EL (cell line): ENCODE measurements around the gene TTBK1.

Experiments
- DNase-seq: peaks from one replicate; pipeline ENCODE4 v3.0.0-alpha.2; 2016

TTBK1 gene

DNA sequence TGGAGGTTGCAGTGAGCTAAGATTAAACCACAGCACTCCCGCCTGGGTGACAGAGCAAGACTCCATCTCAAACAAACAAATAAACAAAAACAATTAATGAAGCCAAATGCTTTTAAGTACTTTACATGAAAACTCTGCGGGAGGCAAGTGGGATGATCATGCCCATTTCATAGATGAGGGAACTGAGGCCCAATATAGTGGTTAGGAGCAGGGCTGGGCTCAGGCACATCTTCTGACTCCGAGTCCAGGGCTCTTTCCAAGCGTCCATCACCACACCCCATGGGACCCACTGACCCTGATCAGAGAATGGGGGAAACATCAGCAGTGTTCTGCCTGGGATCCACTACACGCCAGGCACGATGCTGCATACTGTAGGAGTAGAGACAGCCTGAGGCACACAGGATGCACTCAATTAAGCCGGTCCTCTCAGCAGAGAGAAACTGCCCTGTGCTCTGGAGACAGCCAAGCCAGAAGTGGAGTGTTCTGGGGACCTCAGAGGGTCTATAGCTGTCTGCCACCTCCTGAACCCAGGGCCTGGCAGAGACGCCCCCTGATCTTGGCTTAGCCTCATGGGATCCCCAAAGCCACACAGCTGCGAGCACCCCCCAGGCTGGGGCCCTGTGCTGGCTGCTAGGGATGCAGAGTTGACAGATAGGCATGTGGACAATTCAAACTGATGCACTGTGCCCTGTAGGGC lies 13.5 kb downstream of the TTBK1 start:
- no peak for DNase-seq

DNA sequence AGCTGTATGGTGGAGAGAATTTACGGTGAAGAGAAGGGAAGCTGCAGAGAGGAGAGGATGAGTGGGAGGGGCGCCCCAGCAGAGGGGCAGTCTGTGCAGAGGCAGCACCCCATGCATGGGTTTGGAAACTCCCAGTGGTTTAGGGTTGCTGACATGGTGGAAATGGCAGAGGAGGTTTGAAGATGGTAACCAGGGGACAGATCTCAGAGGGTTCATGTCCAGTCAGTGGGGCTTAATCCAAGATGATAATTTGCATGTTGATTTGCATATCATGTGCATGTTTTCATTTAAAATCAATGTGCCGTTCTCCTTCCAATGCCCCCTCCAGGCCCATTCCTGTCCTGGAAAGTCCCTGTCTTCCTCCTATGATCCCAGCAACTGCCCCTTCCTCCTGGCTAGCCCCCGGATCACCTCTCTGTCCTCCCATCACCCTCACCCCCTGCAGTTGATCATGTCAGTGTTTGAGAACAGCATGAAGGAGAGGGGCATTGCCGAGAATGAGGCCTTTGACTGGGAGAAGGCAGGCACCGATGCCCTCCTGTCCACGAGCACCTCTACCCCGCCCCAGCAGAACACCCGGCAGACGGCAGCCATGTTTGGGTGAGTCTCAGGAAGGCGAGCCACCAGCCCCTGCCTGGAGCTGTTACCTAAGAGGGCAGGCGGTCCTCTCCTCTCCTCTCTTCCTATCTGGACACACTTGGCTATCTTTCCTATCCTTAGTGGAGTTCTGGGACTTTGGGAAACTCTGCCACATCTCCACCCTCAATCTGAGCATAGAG lies 14.3 kb downstream of the TTBK1 start:
- DNase-seq: no peak

DNA sequence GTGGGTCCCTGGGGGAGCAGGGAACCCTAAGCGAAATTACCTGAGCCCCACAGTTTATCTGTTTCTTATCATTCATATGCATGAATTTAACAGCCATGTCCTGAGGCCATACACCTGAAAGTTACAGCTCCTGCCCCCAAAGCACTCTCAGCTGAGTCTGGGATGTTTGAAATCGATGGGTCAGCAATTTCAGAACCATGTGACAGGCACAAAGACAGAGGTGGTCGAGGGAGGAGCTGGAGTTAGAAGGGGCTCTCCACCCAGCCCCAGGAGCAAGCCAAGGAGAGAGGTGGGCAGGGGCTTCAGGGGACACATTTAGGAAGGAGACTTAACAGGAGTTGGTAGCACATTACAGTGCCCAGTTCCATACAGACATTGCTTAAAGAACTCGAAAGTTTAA lies 14.9 kb downstream of the TTBK1 start:
- no peak for DNase-seq

DNA sequence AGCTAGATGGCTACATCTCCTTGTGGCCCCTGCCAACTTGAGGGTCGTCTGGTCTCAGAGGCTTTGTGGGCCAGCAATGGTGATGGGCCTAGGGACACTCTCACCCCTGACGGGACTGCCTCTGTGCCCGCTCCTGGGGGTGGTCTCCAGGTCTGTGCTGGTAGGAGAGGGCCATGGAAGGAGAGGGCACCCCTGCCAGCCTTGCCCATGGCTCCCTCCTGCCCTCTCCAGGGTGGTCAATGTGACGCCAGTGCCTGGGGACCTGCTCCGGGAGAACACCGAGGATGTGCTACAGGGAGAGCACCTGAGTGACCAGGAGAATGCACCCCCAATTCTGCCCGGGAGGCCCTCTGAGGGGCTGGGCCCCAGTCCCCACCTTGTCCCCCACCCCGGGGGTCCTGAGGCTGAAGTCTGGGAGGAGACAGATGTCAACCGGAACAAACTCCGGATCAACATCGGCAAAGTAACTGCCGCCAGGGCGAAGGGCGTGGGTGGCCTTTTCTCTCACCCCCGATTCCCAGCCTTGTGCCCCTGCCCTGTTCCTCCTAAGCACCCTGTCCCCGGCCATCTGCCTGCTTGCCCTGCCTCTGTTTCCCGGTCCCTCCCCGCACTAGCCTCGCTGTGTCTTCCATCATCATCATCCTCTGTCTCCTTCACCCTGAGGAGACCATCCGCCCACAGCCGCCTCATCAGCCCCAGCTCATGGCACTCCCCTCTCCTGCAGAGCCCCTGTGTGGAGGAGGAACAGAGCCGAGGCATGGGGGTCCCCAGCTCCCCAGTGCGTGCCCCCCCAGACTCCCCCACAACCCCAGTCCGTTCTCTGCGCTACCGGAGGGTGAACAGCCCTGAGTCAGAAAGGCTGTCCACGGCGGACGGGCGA lies 15.8 kb downstream of the TTBK1 start:
- DNase-seq: no peak

DNA sequence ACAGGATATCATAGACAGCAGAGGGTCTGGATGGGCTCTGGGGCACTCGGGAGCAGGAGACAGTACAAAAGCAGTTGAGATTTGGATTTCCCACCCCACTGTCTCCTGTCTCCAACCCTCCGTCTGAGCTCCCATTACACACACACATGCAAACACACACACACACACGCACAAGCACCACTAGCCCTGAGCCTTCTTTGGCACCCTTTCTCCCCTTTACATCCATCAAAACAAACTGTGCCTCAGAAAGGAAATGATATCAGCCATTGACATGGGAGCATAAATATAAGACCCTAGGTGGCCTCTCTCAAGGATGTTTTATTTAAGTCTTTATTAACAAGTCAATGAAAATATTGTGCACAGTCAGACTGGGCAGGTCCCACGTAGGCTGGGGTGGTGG lies 17.5 kb downstream of the TTBK1 start:
- no peak for DNase-seq

DNA sequence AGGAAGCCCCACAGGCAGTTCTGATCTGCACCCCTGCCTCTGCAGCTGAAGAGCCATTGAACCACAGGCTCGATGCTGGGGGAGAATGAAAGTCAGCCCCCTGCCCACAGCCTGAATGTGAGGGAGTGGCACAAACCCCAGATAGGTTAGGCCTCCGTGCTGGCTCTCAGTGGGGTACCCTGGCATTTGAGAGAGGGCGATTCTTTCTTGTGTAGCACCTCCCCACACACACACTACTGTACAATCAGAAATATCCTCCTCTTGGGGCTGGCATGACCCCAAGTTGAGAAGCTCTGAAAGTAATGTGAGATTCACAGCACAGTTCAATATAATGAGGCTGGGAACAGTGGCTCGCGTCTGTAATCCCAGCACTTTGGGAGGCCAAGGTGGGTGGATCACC lies 17.9 kb downstream of the TTBK1 start:
- DNase-seq: no peak

DNA sequence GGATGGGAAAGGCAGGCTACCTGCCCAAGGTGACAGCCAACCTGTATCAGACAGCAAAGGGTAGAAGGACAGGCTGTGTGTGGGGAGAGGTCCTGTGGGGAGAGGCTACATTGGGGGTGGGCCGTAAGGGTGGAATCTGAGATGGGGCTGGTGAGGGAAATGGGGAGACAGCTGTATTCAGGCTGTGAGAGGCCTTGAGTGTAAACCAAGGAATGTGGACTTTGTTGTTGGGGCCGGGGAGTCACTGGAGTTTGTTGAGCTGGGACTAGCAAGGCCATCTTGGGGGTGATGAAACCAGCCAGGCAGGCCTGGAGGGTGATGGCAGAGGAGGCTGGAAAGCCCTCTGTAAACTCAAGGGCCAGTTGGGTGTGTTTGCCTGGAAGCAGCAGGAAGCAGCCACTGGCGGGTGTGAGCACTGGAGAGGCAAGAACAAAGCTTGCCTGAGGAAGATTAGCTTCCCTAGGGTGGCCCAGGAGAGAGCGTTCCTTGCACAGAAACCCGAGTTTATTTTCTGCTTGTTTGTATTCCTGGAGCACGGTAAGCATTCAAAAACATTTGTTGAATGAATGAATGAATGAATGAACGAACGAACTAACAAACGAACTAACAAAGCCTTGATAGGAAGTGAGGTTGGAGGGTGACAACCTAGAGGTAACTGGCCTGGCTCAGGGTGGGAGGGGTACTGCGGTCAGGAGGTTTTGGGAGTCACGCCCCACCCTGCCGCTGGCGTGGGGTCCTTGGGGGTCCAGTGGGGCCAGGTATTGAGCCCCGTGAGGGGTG lies 18.9 kb downstream of the TTBK1 start:
- no peak for DNase-seq

DNA sequence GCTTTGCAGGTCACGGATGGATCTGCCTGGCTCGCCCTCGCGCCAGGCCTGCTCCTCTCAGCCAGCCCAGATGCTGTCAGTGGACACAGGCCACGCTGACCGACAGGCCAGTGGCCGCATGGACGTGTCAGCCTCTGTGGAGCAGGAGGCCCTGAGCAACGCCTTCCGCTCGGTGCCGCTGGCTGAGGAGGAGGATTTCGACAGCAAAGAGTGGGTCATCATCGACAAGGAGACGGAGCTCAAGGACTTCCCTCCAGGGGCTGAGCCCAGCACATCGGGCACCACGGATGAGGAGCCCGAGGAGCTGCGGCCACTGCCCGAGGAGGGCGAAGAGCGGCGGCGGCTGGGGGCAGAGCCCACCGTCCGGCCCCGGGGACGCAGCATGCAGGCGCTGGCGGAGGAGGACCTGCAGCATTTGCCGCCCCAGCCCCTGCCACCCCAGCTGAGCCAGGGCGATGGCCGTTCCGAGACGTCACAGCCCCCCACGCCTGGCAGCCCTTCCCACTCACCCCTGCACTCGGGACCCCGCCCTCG lies 19.6 kb downstream of the TTBK1 start:
- DNase-seq: no peak

DNA sequence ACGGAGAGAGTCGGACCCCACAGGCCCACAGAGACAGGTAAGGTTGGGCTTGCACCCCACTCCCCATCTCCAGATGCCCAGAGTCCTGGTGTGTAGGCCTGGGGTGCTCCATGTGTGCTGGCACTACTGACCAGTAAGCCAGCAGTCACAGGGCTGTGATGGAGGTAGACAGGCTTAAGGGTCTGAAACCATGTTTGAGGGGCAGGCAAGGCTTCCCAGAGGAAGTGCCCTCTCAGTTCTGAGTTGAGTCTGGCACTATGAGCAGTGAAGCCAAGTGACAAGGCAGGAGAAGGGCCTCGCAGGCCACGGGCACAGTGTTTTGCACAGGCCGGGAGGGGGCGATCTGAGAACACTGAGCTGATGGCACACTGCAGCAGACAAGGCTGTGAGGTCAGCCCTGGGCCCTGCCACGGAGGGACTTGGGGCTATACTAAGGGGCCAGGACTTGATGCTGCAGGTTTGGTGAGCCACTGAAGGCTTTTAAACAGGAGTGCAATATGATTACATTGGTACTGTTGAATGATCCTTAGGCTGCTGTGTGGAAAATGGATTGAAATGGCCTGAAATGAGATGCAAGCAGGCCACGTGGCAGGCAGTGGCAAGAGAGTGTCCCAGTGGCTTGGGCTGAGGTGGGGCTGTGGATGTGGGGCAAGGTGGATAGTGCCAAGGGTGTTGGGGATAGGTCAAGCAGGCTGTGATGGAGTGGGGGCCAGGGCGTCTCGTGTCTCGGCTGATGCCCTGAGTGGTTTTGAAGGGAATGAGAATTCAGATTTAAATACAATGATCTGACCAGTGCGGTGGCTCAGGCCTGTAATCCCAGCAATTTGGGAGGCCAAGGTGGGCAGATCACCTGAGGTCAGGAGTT lies 20.3 kb downstream of the TTBK1 start:
- DNase-seq: peak; percentile 72

DNA sequence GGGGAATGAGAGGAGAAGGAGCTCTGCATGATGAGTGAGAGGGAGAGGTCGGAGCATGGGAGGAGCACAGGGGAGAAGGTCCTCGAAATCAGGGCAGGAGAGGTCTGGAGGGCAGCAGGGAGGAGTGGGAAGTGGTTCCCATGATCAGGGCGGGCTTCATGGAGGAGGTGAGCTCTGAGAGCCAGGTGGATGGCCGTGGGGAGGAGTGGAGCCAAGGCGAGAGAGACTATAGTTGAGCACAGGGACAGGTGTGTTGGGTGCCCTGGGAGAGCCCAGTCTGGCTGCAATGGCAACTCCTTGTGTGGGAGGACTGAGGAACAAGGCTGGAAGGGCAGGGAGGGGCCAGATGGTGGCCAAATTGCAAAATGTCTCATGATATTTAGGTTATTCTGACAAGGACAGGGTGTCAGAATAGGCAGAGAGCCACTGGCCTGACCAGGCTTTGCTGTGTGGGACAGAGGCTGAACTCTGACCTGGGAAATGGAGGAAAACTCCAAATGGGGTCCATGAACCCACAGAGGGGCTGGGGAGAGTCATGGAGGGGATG lies 21.4 kb downstream of the TTBK1 start:
- DNase-seq: no peak

DNA sequence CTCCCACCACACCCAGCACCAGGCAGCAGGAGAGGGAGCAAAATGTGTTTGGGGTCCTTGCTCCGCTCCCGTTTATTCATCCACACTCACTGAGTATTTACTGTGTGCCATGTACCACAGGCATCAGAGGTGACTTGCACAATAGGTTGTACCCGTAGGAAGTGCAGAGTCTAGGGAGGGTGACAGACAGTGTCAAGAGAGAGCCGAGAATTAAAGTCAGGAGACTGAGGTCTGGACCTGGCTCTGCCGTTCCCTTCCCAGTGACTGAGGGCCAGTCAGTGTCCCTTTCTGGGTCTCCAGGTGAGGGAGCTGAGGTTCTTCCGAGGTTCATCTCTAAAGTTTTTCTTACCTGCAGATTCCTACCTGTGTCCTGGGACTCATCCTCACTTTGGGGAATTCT lies 22.3 kb downstream of the TTBK1 start:
- no peak for DNase-seq

DNA sequence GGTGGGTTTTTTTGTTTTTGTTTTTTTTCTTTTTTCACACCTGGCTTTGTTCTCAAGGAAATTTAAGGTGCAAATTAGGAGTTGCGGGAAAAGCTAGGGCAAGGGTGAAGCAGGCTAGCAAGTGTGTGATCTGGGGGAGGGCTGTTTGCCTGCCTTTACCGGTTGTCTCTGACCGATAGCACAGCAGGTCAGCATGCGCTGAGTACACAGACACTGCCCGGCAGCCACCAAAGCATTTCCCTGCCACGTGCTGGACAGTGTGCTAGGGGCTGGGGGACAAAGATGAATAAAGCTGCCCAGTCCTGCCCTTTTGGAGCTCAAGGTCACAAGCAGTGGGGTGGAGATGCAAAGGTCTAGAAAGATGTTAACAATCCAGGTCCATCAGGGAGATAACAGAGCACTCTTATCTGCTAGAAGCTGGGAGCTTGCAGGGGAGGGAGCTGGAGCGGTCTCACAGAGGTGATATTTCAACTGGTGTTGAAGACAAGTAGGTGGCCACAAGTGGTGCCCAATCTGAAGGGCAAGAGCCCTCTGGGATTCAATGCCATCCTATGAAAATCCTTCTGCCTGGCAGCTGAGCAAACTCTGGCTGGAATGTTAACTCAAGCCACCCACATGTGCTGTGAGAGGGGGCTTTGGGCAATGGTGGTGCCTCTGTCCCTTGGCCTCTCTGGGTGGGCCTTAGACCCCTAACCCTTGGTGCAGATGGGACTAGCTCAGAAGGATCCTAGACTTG lies 24.5 kb downstream of the TTBK1 start:
- no peak for DNase-seq

DNA sequence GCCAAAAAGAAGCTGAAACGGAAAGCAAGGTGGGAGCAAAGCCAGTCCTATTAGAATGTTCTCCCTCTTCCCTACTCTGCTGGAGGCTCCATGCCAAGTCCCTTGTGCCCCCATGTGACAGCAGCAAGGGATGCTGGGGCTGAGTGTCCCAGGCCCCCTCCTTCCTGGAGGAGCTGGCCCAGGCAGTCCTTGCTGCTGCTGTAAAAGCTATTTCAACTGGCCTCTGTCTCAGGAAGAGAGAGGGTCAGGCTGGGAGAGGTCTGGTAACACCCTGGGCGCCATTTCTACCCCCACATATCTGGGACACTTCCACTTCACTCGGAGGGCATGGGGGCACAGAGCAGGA lies 25.0 kb downstream of the TTBK1 start:
- no peak for DNase-seq

DNA sequence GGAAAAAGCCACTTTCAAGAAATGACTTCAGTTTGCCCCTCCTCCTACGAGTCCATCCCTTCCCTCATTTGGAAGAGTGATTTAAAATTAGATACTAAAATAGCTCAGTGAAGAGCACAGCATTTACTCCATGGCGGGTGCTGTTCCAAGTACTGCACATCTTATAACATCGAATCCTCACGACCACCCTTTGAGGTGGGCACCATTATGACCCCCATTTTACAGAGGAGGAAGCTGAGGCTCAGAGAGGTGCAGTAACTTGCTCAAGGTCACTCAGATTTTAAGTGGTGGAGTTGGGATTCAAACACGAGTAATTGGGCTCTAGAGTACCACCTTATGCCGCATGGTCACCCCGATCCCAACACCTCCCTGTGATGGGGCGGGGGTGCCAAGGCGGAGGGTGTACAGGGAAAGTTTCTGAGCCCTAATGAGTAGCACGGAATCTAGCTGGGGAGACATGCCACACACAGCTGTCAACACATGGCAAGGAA lies 25.5 kb downstream of the TTBK1 start:
- no peak for DNase-seq

DNA sequence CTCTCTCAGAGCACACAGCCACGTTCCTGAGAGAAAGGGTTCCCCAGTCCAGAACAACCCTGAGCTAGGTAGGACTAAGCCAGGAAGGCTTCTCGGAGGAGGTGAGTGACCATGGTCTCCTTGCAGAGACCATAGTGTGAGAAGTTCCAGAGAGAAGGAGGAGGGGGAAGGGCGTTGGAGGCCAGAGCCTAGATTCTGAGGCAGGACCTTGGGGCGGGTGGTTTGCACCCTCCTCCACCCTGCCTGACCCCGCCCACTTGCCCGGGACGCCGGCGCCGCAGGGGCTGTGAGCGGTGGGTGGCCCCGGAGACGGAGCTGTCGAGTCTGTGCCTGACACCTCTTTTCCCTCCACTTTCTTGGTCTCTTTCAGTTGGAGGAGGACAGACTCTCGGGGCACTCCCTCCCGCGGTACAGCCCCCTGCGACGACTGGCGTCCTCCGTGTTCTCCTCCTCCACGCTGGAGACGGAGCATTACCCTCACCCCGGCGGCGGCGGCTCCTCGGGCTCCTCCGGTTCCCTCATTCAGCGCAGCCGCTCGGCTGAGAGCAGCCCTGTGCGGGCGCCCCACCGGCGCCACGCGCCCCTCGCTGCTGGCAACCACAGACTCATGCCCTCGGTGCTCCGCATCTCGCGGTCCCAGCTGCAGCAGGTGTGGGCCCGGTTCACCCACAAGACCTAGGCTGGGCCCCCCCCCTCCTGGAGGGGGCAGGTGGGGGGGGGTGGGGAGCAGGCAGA lies 26.2 kb downstream of the TTBK1 start:
- no peak for DNase-seq

DNA sequence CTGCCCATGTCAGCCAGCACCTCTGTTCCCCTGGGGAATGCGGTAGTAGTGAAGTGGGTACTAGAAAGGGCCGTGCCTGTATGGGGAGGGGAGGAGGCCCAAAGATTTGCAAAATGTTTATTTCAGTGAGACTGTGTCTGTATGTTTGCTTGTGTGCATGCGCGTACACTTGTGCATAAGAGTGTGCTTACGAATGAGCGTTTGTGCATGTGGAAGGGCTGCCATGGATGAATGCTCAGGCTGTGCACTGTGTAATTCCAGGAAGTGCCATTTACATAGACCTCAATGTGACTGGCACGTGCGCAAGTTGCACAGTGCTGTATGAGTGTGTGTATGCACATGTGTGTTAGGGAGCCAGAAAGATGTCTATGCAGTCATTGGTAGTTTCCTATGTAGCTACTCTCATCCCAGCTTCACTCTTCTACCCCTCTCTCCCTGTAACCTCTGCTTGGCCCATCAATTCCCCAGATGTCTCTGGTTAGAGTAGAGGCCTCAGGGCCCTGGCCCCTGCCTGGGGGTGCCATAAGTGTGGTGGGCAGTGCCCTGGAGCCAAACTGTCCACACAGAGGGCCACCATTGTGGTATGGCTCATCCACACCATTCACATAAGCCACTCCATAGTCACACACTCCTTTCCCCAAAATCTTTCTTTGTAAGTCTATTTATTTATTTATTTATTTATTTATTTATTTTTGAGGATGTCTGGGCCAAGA lies 28.0 kb downstream of the TTBK1 start:
- DNase-seq: no peak

DNA sequence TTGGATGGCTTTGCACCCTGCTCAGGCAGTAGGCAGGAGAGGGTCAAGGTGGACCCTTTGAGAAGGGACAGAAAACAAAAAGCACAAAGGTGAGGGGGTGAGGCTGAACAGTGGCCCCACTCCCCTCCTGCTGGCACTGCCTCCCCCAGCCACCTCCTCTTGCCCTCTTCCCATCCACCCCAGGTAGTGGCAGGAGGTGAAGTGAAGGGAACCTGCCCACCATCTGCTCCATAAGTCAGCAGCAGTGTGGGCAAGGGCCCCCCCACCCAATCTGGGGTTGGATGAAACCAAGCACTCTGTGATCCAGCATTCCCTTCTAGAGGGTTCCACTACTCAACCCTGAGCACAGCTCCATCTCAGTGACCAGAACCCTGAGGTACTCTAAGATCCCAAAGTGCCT lies 28.7 kb downstream of the TTBK1 start:
- DNase-seq: no peak

DNA sequence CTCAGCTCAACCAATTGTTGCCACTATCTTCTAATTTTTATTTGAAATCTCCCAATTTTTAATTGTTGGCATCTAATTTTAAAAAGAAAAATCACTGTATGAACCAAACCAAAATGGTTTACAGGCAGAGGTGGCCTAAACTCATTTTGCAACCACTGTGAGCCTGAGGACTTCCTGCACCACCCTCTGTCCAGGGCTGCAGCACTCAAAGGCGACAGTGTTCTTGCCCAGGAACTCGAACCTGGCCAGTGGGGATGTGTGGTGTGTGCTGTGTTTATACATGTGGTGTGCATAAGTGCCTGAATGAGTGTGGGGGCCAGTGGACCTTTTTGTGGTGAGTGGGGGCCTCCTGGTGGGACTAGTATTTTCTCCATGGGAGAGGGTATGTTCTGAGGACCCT lies 30.4 kb downstream of the TTBK1 start:
- no peak for DNase-seq
